GM10248 (cell line): ENCODE data around the gene INPP4A.

Source experiments
- CTCF ChIA-PET: fragments of 300-600 bp; sonication (Branson Sonifier 250); formaldehyde crosslinking; extraction: SDS; loops from one replicate; lab custom pipeline; 2021; ENCODE audit warnings: antibody characterized with exemption; lab: Yijun Ruan, JAX
- POLR2A ChIA-PET: fragments of 350-650 bp; sonication (Branson Sonifier 250); formaldehyde crosslinking; extraction: SDS; loops from one replicate; lab custom pipeline; 2020; ENCODE audit warnings: antibody characterized with exemption; lab: Yijun Ruan, JAX
- DNase-seq: peaks from one replicate; pipeline ENCODE4 v3.0.0; 2012; ENCODE audit errors: extremely low spot score
- TF ChIP-seq, protein P1 (sequence below): IDR thresholded peaks from 2 replicates; pipeline ENCODE4 v1.5.1; 2012; ENCODE audit warnings: mild to moderate bottlenecking, low read depth; ENCODE audit errors: extremely low read depth, missing control alignments, control extremely low read depth

Gene INPP4A

DNA sequence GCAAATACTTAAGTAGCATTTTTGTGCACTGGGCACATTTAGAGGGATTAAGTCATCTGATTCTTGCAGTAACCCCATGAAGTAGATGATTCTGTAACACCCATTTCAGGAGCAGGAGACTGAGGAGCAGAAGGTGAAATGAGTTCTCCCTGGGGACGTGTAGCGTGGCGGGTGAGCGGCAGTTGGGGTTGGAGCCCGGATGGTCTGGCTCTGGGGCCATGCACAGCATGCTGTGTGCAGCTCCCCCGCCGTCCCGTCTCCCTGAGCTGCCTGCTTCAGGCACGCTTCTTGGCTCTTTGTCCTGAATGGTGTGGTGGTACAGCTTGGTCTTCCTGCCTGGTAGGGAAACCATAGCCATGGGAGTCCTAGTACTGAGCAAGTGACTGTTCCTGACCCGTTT is 32.4 kb downstream of the INPP4A start:
- ChIA-PET POLR2A (interaction anchor here (1.5 to 3.9 kb wide), 2 partner anchors 12 to 64 kb away, joined by 5 to 16 read pairs; no protein-coding TSS in a partner anchor), CTCF (interaction anchor here (1.7 to 2.2 kb wide), 4 partner anchors 10 to 15 kb away, joined by 4 to 12 read pairs (median 8); no protein-coding TSS in a partner anchor)
- TF ChIP-seq, protein P1, sequence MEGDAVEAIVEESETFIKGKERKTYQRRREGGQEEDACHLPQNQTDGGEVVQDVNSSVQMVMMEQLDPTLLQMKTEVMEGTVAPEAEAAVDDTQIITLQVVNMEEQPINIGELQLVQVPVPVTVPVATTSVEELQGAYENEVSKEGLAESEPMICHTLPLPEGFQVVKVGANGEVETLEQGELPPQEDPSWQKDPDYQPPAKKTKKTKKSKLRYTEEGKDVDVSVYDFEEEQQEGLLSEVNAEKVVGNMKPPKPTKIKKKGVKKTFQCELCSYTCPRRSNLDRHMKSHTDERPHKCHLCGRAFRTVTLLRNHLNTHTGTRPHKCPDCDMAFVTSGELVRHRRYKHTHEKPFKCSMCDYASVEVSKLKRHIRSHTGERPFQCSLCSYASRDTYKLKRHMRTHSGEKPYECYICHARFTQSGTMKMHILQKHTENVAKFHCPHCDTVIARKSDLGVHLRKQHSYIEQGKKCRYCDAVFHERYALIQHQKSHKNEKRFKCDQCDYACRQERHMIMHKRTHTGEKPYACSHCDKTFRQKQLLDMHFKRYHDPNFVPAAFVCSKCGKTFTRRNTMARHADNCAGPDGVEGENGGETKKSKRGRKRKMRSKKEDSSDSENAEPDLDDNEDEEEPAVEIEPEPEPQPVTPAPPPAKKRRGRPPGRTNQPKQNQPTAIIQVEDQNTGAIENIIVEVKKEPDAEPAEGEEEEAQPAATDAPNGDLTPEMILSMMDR: no peak
- no peak for DNase-seq

DNA sequence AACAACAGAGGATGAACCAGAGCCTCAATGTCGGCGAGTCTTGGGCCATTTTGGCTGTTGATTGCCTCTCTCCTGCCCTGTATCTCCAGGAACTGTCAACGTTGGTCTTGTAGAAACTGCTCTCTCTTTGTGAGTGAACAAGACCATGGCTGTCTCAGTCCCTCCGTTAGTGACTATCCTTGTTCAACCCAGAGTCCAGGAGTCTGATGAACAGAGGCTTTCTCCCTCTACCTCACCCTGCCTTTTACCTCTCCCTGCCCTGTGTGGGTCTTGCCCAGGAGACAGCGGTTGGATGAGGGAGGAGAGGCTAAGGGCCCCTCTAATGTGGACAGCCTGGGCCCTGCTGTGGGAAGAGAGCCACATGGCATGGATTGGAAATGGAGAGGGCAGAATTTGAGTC is 32.8 kb downstream of the INPP4A start:
- ChIA-PET CTCF (interaction anchor here (0.8 to 2.2 kb wide), 5 partner anchors 9 to 30 kb away, joined by 3 to 12 read pairs (median 3); no protein-coding TSS in a partner anchor), POLR2A (interaction anchor here (3.9 kb wide), 1 partner anchor 13 kb away, joined by 16 read pairs; no protein-coding TSS in a partner anchor)
- DNase-seq: no peak
- TF ChIP-seq, protein P1: no peak

DNA sequence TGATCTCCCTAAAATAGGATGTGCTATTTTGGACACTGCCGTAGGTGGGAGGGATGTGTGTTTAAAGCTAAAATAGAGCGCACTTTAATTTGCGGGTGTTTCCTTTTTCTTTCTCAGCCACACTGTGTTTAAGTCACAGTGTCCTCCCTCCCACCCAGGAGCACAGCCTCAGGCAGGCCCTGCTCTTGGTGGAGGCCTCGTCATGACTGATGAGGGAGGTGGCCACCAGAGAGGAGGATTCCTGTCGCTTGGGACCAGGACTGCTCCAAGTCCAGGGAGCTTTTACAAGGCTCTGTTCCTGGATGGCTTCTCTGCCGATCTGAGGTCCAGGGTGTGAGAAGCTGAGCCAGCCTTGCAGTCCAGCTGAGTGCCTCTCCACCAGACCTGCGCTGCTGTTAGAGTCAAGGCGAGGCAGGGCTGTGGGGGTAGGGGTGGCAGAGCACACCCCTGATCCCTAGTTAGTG is 33.5 kb downstream of the INPP4A start:
- TF ChIP-seq, protein P1: no peak
- no peak for DNase-seq
- POLR2A ChIA-PET: interaction anchor here (1.8 kb wide), 1 partner anchor 10 kb away, joined by 12 read pairs; no protein-coding TSS in a partner anchor
- CTCF ChIA-PET: interaction anchor here (0.8 to 2.2 kb wide), 7 partner anchors 10 to 30 kb away, joined by 3 to 12 read pairs (median 4); no protein-coding TSS in a partner anchor

DNA sequence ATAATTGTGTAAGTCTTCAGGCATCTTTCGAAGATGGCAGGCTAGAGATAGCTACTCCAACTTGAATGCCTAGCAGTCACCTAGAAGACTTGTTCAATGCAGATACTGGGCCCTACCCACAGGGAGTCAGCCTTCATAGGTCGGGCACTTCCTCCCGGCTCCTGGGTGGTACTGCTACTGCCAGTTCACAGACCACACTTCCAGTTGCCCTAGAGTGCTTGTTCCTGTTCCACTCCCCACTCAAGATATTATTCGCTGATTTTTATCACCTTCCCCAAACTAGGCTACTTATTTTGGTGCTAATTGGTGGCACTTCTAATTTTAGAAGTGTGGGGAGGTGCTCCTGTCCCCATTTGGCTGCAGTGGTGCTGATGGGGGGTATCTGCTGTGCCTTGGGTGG is 34.2 kb downstream of the INPP4A start:
- CTCF ChIA-PET: interaction anchor here (1.3 to 4.5 kb wide), 7 partner anchors 8 to 66 kb away, joined by 3 to 21 read pairs (median 6); no protein-coding TSS in a partner anchor
- POLR2A ChIA-PET: interaction anchor here (1.8 kb wide), 1 partner anchor 9 kb away, joined by 12 read pairs; no protein-coding TSS in a partner anchor
- DNase-seq: no peak
- TF ChIP-seq, protein P1: no peak

DNA sequence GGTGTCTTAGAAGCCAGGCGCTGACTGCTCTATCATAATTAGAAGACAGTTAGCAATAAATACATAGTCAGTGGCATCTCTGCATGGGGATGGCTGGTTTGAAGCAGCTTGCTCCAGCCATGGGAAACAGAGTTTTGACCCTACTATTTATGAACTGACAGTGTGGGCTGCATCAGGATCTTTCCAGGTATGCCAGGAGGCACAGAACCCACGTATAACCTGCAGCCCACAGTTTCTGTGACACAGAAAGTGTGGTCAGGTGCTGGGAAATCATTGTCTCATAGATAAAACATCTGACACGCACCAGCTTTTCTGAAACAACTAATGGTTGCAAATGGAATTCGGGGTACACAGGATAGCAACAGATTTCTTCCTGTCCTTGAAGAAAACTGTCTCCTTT is 34.7 kb downstream of the INPP4A start:
- CTCF ChIA-PET: interaction anchor here (1.0 to 4.5 kb wide), 9 partner anchors 8 to 67 kb away, joined by 3 to 21 read pairs (median 6); no protein-coding TSS in a partner anchor
- TF ChIP-seq, protein P1: no peak
- no peak for DNase-seq
- POLR2A ChIA-PET: interaction anchor here (1.4 to 1.8 kb wide), 2 partner anchors 9 to 11 kb away, joined by 5 to 12 read pairs; no protein-coding TSS in a partner anchor

DNA sequence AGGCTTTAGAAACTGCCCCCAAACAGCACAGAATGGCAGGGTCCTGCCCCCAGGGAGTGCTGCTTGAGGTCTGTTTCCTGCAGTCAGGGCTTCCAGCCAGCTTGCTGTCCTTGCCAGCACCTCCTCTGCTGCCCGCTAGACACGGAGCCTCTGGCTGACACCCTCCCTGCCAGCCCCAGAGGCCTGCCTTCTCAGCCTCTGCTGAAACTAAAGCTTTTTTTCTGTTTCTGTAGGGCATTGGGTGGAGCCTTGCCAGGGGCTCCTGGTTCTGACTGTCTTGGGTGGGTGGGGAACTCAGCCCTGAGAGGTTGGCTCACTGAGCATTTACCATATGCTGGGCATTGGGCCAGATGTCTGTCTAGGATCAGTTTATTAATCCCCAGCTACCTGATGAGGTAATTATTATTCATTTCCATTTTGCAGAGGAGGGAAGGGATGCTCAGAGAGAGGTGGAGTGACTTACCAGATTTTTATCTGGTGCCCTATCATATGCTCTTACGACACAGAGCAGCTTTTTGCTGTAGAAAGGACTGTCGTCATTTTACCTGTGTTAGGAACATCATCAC is 35.4 kb downstream of the INPP4A start:
- CTCF ChIA-PET: interaction anchor here (1.0 to 4.5 kb wide), 9 partner anchors 8 to 67 kb away, joined by 3 to 21 read pairs (median 6); no protein-coding TSS in a partner anchor
- no peak for DNase-seq
- TF ChIP-seq, protein P1: no peak
- POLR2A ChIA-PET: interaction anchor here (1.4 to 1.8 kb wide), 2 partner anchors 8 to 12 kb away, joined by 5 to 12 read pairs; no protein-coding TSS in a partner anchor
